ENCODE measurements around the gene RPS29. TPM values are rescaled to one million over a fixed set of nuclear protein-coding genes. Genes with fewer than 3 reads are reported as not detected.

RPS29 gene
- total and polyA plus RNA-seq, 4 experiments from 2014 or later, result 3,602 to 10,008 (median 6,192) TPM

DNA sequence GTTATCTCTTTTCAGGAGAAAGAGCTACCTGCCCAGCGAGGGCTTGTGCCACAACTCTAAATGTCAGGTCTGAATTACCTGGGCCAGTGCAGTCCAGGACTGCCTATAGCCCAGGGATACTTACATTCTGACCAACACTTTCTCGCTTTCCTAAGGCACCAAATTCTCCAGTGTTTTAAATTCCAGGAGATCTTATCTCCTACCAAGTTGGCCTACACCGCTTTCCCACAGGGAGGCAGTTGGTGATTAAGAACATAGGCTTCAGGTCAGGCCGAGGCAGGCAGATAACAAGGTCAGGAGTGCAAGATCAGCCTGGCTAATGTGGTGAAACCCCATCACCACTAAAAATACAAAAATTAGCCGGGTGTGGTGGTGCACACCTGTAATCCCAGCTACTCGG lies 41.1 kb downstream of the RPS29 start:
- DNase-seq, result no peak
- H3K27ac ChIP-seq (ENCODE audit: low read depth, low read length), result no peak overlapping the region
- CTCF ChIA-PET (ENCODE audit: partially characterized antibody), result no interaction called here
- H3K27me3 ChIP-seq (ENCODE audit: insufficient read depth, low read length), result no peaks in the 10 kb centered on the region
- H3K9me3 ChIP-seq (ENCODE audit: control insufficient read depth in 1 of 2, low read length in 2 of 2), result no peaks in the 10 kb centered on the region
- Mint-ChIP-seq H3K9me3 (peaks cover 0 to 18% (median 10%) of the 10 kb centered on the region in 8 donors), H3K36me3 (peaks cover 0 to 7% of the 10 kb centered on the region in 2 donors), H3K4me3 (no peak overlapping the region), H3K4me1 (no peaks in the 10 kb centered on the region), H3K27me3 (no peaks in the 10 kb centered on the region), H3K27ac (no peak overlapping the region)
- no peaks in the 10 kb centered on the region for H3K4me1 ChIP-seq (ENCODE audit: insufficient read depth, low read length)
- no peaks in the 10 kb centered on the region for H3K36me3 ChIP-seq (ENCODE audit: insufficient read depth, low read length)
- intact Hi-C loops (cut with micrococcal nuclease), result no loop called here
- H3K4me3 ChIP-seq (ENCODE audit: low read length in 2 of 2), result no peak overlapping the region
- POLR2A ChIA-PET (ENCODE audit: partially characterized antibody), result no interaction called here

DNA sequence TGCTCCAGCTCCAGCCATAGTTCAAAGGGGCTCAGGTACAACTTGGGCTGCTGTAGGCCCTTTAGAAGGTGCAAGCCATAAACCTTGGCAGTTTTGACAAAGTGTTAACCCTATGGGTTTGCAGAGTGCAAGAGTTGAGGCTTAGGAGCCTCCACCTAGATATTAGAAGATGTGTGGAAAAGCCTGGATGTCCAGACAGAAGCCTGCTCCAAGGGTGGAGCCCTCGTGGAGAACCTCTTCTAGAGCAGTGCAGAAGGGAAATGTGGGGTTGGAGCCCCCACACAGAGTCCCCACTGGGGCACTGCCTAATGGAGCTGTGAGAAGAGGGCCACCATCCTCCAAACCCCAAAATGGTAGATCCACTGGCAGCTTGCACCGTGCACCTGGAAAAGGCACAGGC lies 45.1 kb downstream of the RPS29 start:
- H3K27me3 Mint-ChIP-seq, result peaks cover 0 to 1% of the 10 kb centered on the region in 2 donors
- H3K36me3 ChIP-seq (ENCODE audit: insufficient read depth, low read length), result no peaks in the 10 kb centered on the region
- no peak for DNase-seq
- H3K9me3 ChIP-seq (ENCODE audit: control insufficient read depth in 1 of 2, low read length in 2 of 2), result no peaks in the 10 kb centered on the region
- no peak overlapping the region for H3K4me3 ChIP-seq (ENCODE audit: low read length in 2 of 2)
- ChIA-PET CTCF (ENCODE audit: partially characterized antibody) (no interaction called here), POLR2A (ENCODE audit: partially characterized antibody) (no interaction called here)
- peaks cover 0 to 11% of the 10 kb centered on the region in 2 donors for H3K36me3 Mint-ChIP-seq
- no peak overlapping the region for H3K27ac Mint-ChIP-seq
- peaks cover 0 to 18% (median 11%) of the 10 kb centered on the region in 8 donors for H3K9me3 Mint-ChIP-seq
- no peaks in the 10 kb centered on the region for H3K4me1 ChIP-seq (ENCODE audit: insufficient read depth, low read length)
- no peak overlapping the region for H3K27ac ChIP-seq (ENCODE audit: low read depth, low read length)
- no peak overlapping the region for H3K4me3 Mint-ChIP-seq
- intact Hi-C loops (cut with micrococcal nuclease), result no loop called here
- no peaks in the 10 kb centered on the region for H3K27me3 ChIP-seq (ENCODE audit: insufficient read depth, low read length)
- H3K4me1 Mint-ChIP-seq, result no peaks in the 10 kb centered on the region

DNA sequence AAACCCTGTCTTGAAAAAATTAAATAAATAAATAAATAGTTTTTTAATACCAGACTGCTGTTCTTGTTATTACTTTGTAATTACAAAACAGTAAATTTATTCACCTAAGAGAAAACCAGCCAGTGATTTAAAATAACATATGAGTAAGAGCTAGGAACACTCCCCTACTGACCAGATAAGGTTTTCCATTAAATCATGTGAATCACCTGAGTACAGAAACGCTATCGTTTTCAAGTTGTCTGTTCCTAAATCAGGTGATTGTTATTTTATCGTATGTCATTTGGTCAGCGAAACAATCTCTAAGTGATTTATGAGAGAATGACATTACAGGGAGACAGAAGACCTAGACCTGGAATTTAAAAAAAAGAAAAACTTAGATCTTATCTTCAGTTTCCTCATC lies 47.3 kb downstream of the RPS29 start:
- Histone ChIP-seq H3K4me3 (ENCODE audit: low read length in 2 of 2) (no peak overlapping the region), H3K27me3 (ENCODE audit: insufficient read depth, low read length) (no peaks in the 10 kb centered on the region), H3K36me3 (ENCODE audit: insufficient read depth, low read length) (no peaks in the 10 kb centered on the region), H3K9me3 (ENCODE audit: control insufficient read depth in 1 of 2, low read length in 2 of 2) (no peaks in the 10 kb centered on the region), H3K4me1 (ENCODE audit: insufficient read depth, low read length) (no peaks in the 10 kb centered on the region), H3K27ac (ENCODE audit: low read depth, low read length) (no peak overlapping the region)
- peaks cover 0 to 1% of the 10 kb centered on the region in 2 donors for H3K27me3 Mint-ChIP-seq
- H3K36me3 Mint-ChIP-seq, result peaks cover 0 to 11% of the 10 kb centered on the region in 2 donors
- no peak overlapping the region for H3K27ac Mint-ChIP-seq
- no peak for DNase-seq
- no peaks in the 10 kb centered on the region for H3K4me1 Mint-ChIP-seq
- peaks cover 0 to 18% (median 11%) of the 10 kb centered on the region in 8 donors for H3K9me3 Mint-ChIP-seq
- no peak overlapping the region for H3K4me3 Mint-ChIP-seq
- intact Hi-C loops (cut with micrococcal nuclease), result no loop called here
- CTCF ChIA-PET (ENCODE audit: partially characterized antibody), result interaction anchor here (1.2 kb wide), 1 partner anchor 39 kb away, joined by 3 read pairs; no protein-coding TSS in a partner anchor
- POLR2A ChIA-PET (ENCODE audit: partially characterized antibody), result no interaction called here

Other genes with a start within 250 kb of the RPS29 start
- 10 to 100 TPM; 13.6 to 16.1 TPM for gene LRR1, start 12.6 kb upstream of the RPS29 start, total RNA-seq
- 10 to 100 TPM in 1 of 2 donors, 1 to 10 TPM in 1; 9.7 to 11.1 TPM for gene LRR1, start 12.6 kb upstream of the RPS29 start, polyA plus RNA-seq
- gene RPL36AL, start 34.2 kb upstream of the RPS29 start, total RNA-seq, result 100 to 1,000 TPM; 416 to 441 TPM
- gene RPL36AL, start 34.2 kb upstream of the RPS29 start, polyA plus RNA-seq, result 100 to 1,000 TPM; 669 to 761 TPM
- 10 to 100 TPM; 58.5 to 58.7 TPM for gene MGAT2, start 34.4 kb upstream of the RPS29 start, total RNA-seq
- 10 to 100 TPM; 35.7 to 42.3 TPM for gene MGAT2, start 34.4 kb upstream of the RPS29 start, polyA plus RNA-seq
- gene DNAAF2, start 48.9 kb upstream of the RPS29 start, total RNA-seq, result 1 to 10 TPM; 8.7 to 9.8 TPM
- gene DNAAF2, start 48.9 kb upstream of the RPS29 start, polyA plus RNA-seq, result 10 to 100 TPM; 17.9 to 18.1 TPM
- 1 to 10 TPM; 1.6 to 1.9 TPM for gene POLE2, start 101.8 kb upstream of the RPS29 start, total RNA-seq
- gene POLE2, start 101.8 kb upstream of the RPS29 start, polyA plus RNA-seq, result 1 to 10 TPM; 2.2 to 3.1 TPM
- 10 to 100 TPM; 12.9 to 13.6 TPM for gene KLHDC1, start 106.7 kb upstream of the RPS29 start, total RNA-seq
- gene KLHDC1, start 106.7 kb upstream of the RPS29 start, polyA plus RNA-seq, result 1 to 10 TPM; 2.0 to 2.8 TPM
- 10 to 100 TPM; 84.0 to 86.4 TPM for gene KLHDC2, start 181.8 kb upstream of the RPS29 start, total RNA-seq
- gene KLHDC2, start 181.8 kb upstream of the RPS29 start, polyA plus RNA-seq, result 10 to 100 TPM; 96.5 to 97.0 TPM

Measured in CD4-positive, alpha-beta memory T cell (primary cell).